GM15510 (cell line): Measurements from ENCODE around the gene PIAS3.

ENCODE experiments used
- POLR2A ChIP-seq: IDR thresholded peaks from 3 replicates; pipeline ENCODE4 v1.6.1; 2011; ENCODE audit warnings: borderline replicate concordance; ENCODE audit not compliant: insufficient read length; ENCODE audit errors: extremely low read depth

PIAS3 gene

GRCh38 chr1:145858901-145859490 lies at the start of gene PIAS3:
Gene PIAS3, minus strand, starts transcription at chr1:145859081. Its CDS starts 91 bp downstream, at chr1:145858990.
- TF ChIP-seq POLR2A: peak; percentile 46

GRCh38 chr1:145908653-145909052 lies 49.8 kb upstream of the PIAS3 start:
- no peak for TF ChIP-seq POLR2A

GRCh38 chr1:145906954-145907753 lies 48.3 kb upstream of the PIAS3 start:
- no peak for TF ChIP-seq POLR2A

GRCh38 chr1:145901312-145902021 lies 42.6 kb upstream of the PIAS3 start:
- TF ChIP-seq POLR2A: no peak

- TF ChIP-seq POLR2A: no peak
These were observed 39.9 kb upstream of the PIAS3 start for GRCh38 chr1:145898756-145899155.

- TF ChIP-seq POLR2A: no peak
These were observed 39.1 kb upstream of the PIAS3 start for GRCh38 chr1:145897969-145898368.

- TF ChIP-seq POLR2A: no peak
These were observed 36.6 kb upstream of the PIAS3 start for GRCh38 chr1:145895471-145895870.

GRCh38 chr1:145893306-145894055 lies 34.6 kb upstream of the PIAS3 start:
- no peak for TF ChIP-seq POLR2A

- TF ChIP-seq POLR2A: no peak
These were observed 33.7 kb upstream of the PIAS3 start for GRCh38 chr1:145892486-145893087.

GRCh38 chr1:145891587-145892485 lies 33.0 kb upstream of the PIAS3 start:
- no peak for TF ChIP-seq POLR2A

- TF ChIP-seq POLR2A: no peak
These were observed 32.3 kb upstream of the PIAS3 start for GRCh38 chr1:145891143-145891542.

GRCh38 chr1:145889722-145890121 lies 30.8 kb upstream of the PIAS3 start:
- TF ChIP-seq POLR2A: no peak

- no peak for TF ChIP-seq POLR2A
These were observed 28.8 kb upstream of the PIAS3 start for GRCh38 chr1:145887631-145888030.
